Kidney epithelial cell (primary cell): ENCODE results near the gene FREM2. TPM values are rescaled to one million over a fixed set of nuclear protein-coding genes. Genes with fewer than 3 reads are reported as not detected.

ENCODE experiments used
- DNase-seq: peaks from one replicate; pipeline ENCODE4 v3.0.0-alpha.2; 2010; ENCODE audit warnings: low read depth
- H3K27me3 ChIP-seq: 2 replicates; pipeline ENCODE4 v1.6.0; 2011; ENCODE audit warnings: low read length; ENCODE audit not compliant: control insufficient read depth, insufficient read depth
- H3K36me3 ChIP-seq: 2 replicates; pipeline ENCODE4 v1.5.1; 2011; ENCODE audit warnings: low read length; ENCODE audit not compliant: control insufficient read depth, insufficient read depth
- H3K4me3 ChIP-seq: 2 replicates; pipeline ENCODE4 v1.5.1; 2011; ENCODE audit warnings: low read depth, mild to moderate bottlenecking, control low read depth, low read length
- CTCF ChIP-seq: IDR thresholded peaks from 2 replicates; pipeline ENCODE4 v1.5.1; 2011; ENCODE audit warnings: mild to moderate bottlenecking, moderate library complexity, low read length, control low read depth, inconsistent platforms; ENCODE audit not compliant: insufficient read depth, poor library complexity, severe bottlenecking
- total RNA-seq: library from RNA; depleted of rRNA; stranded (reverse); fragments of >200 nt; gene quantifications from 2 replicates; pipeline ENCODE4 v1.2.3, GENCODE V29; 2015

Gene FREM2
- total RNA-seq, 1 donor from 2014 or later = 1.0 TPM

GRCh38 chr13:38718374-38718773 is 31.5 kb downstream of the FREM2 start:
- TF ChIP-seq CTCF = no peak
- Histone ChIP-seq H3K36me3 (no peaks in the 10 kb centered on the region), H3K27me3 (no peaks in the 10 kb centered on the region), H3K4me3 (no peak overlapping the region)
- no peak for DNase-seq

GRCh38 chr13:38730332-38730731 is 43.5 kb downstream of the FREM2 start:
- no peak overlapping the region for H3K4me3 ChIP-seq
- H3K36me3 ChIP-seq = no peaks in the 10 kb centered on the region
- H3K27me3 ChIP-seq = no peaks in the 10 kb centered on the region
- no peak for DNase-seq
- no peak for TF ChIP-seq CTCF

- no peak for TF ChIP-seq CTCF
- Histone ChIP-seq H3K36me3 (no peaks in the 10 kb centered on the region), H3K27me3 (no peaks in the 10 kb centered on the region), H3K4me3 (no peak overlapping the region)
- no peak for DNase-seq
Measured at GRCh38 chr13:38733146-38733545, 46.3 kb downstream of the FREM2 start.

- no peak for DNase-seq
Measured at GRCh38 chr13:38735665-38736440, 49.0 kb downstream of the FREM2 start.

GRCh38 chr13:38743466-38743865 is 56.6 kb downstream of the FREM2 start:
- DNase-seq = no peak
- Histone ChIP-seq H3K27me3 (no peaks in the 10 kb centered on the region), H3K4me3 (no peak overlapping the region), H3K36me3 (no peaks in the 10 kb centered on the region)
- no peak for TF ChIP-seq CTCF

More at GRCh38 chr13:38735665-38736440, 49.0 kb downstream of the FREM2 start:
- H3K4me3 ChIP-seq = no peak overlapping the region
- H3K27me3 ChIP-seq = no peaks in the 10 kb centered on the region
- no peaks in the 10 kb centered on the region for H3K36me3 ChIP-seq
- TF ChIP-seq CTCF = no peak

- no peaks in the 10 kb centered on the region for H3K36me3 ChIP-seq
Measured at GRCh38 chr13:38752686-38753085, 65.8 kb downstream of the FREM2 start.

More at GRCh38 chr13:38752686-38753085, 65.8 kb downstream of the FREM2 start:
- no peak for DNase-seq
- TF ChIP-seq CTCF = no peak
- Histone ChIP-seq H3K27me3 (no peaks in the 10 kb centered on the region), H3K4me3 (no peak overlapping the region)
